22Rv1 (cell line): ENCODE data around the gene HES4.

Experiments used
- ZFX ChIP-seq: fragments of 450-650 bp; IDR thresholded peaks from 2 replicates; pipeline ENCODE4 v1.6.1; 2017; ENCODE audit warnings: antibody characterized with exemption, borderline replicate concordance
- TF ChIP-seq, protein P1 (sequence below): fragments of 450-650 bp; IDR thresholded peaks from 2 replicates; pipeline ENCODE4 v1.5.1; 2017; ENCODE audit warnings: mild to moderate bottlenecking

DNA sequence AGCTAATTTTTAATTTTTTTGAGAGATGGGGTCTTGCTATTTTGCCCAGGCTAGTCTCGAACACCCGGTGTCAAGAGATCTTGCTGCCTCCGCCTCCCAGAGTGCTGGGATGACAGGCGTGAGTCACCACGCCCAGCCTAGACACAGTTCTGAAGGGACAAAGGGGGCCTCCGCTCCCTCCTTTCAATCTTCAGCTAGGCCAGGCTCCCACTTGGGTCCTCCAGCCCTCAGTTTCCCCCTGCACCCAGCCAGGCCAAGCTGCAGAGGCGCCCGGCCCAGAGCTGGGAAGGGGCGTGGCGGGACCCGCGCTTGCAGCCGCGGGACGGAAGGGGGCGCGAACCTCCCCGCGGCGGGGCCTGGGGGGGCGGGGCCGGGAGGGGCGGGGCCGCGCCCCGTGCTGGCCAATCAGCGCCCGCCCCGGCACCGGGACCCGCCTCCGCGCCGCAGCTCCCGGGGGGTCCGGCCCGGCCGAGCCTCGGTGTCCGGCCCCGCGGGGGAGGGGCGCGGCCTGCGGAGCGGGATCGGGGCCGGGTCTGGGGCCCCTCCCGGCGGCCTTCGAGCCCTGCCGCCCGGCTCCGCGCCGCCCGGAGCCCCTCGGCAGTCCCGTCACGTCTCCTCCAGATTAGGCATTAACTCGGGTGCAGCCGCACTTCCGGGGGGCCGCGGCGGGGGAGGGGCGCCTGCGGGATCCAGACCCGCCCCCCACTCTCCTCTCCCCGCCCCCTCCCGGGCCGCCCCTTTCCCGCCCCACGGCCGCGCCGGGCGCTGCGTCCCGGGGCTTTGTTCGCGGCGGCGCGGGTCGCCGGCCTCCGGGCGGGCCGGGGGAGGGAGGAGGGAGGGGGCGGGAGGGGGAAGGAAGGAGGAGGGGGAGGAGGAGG lies 19.5 kb upstream of the HES4 start:
- TF ChIP-seq, protein P1, sequence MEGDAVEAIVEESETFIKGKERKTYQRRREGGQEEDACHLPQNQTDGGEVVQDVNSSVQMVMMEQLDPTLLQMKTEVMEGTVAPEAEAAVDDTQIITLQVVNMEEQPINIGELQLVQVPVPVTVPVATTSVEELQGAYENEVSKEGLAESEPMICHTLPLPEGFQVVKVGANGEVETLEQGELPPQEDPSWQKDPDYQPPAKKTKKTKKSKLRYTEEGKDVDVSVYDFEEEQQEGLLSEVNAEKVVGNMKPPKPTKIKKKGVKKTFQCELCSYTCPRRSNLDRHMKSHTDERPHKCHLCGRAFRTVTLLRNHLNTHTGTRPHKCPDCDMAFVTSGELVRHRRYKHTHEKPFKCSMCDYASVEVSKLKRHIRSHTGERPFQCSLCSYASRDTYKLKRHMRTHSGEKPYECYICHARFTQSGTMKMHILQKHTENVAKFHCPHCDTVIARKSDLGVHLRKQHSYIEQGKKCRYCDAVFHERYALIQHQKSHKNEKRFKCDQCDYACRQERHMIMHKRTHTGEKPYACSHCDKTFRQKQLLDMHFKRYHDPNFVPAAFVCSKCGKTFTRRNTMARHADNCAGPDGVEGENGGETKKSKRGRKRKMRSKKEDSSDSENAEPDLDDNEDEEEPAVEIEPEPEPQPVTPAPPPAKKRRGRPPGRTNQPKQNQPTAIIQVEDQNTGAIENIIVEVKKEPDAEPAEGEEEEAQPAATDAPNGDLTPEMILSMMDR, result peak; percentile 89
- TF ChIP-seq ZFX, result no peak
